GM12878 (cell line): ENCODE data around the gene C21orf58.

ENCODE experiments used
- CTCF ChIP-seq, 3 experiments: IDR thresholded peaks in 2 of 3; conservative IDR thresholded peaks in 1 of 3; 2 replicates each; pipeline ENCODE4 v1.5.1; 2011; ENCODE audit warnings: low read depth in 3 of 3, low read length in 3 of 3, mild to moderate bottlenecking in 3 of 3, control low read depth in 2 of 3, moderate library complexity in 2 of 3, inconsistent platforms in 1 of 3, mixed read lengths in 1 of 3; ENCODE audit not compliant: control insufficient read depth in 2 of 3, insufficient read depth in 1 of 3; ENCODE audit errors: extremely low read depth in 1 of 3
- EZH2 ChIP-seq: IDR thresholded peaks from 2 replicates; pipeline ENCODE4 v1.6.1; 2012; ENCODE audit warnings: low read depth, mild to moderate bottlenecking, control low read depth, inconsistent platforms, low read length, borderline replicate concordance; ENCODE audit not compliant: control insufficient read depth
- GABPA ChIP-seq: IDR thresholded peaks from 2 replicates; pipeline ENCODE4 v1.6.1; 2014; ENCODE audit warnings: antibody characterized with exemption, low read depth, mild to moderate bottlenecking, inconsistent platforms
- HDAC2 ChIP-seq: fragments of 200-600 bp; sonication (generic); IDR thresholded peaks from 2 replicates; pipeline ENCODE4 v1.6.1; 2017
- HDGF ChIP-seq: fragments of 450-650 bp; IDR thresholded peaks from 2 replicates; pipeline ENCODE4 v1.6.1; 2016; ENCODE audit warnings: antibody characterized with exemption
- NFYB ChIP-seq: IDR thresholded peaks from 2 replicates; pipeline ENCODE4 v1.6.1; 2011; ENCODE audit warnings: low read depth, mild to moderate bottlenecking, low read length, improper control_type of control experiment, moderate library complexity; ENCODE audit not compliant: insufficient read depth
- PAX8 ChIP-seq: fragments of 450-650 bp; IDR thresholded peaks from 2 replicates; pipeline ENCODE4 v1.6.1; 2017; ENCODE audit warnings: mild to moderate bottlenecking, moderate library complexity
- SMARCA5 ChIP-seq: fragments of 450-650 bp; IDR thresholded peaks from 2 replicates; pipeline ENCODE4 v1.6.1; 2017; ENCODE audit warnings: mild to moderate bottlenecking
- SMC3 ChIP-seq: IDR thresholded peaks from 2 replicates; pipeline ENCODE4 v1.6.1; 2011; ENCODE audit warnings: low read length, improper control_type of control experiment, borderline replicate concordance
- STAT3 ChIP-seq: IDR thresholded peaks from 2 replicates; pipeline ENCODE4 v1.6.1; 2011; ENCODE audit warnings: low read depth, low read length, improper control_type of control experiment
- TCF7 ChIP-seq: IDR thresholded peaks from 2 replicates; pipeline ENCODE4 v1.6.1; 2014; ENCODE audit warnings: antibody characterized with exemption, borderline replicate concordance
- YY1 ChIP-seq: IDR thresholded peaks from 2 replicates; pipeline ENCODE4 v1.6.1; 2011; ENCODE audit warnings: low read depth, mild to moderate bottlenecking, low read length
- TF ChIP-seq, protein P1 (sequence below): IDR thresholded peaks from 2 replicates; pipeline ENCODE4 v1.6.1; 2012; ENCODE audit warnings: low read depth, low read length, improper control_type of control experiment

- TF ChIP-seq, protein P1, sequence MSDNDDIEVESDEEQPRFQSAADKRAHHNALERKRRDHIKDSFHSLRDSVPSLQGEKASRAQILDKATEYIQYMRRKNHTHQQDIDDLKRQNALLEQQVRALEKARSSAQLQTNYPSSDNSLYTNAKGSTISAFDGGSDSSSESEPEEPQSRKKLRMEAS: no peak
- TF ChIP-seq SMARCA5 (no peak), CTCF (IDR thresholded peaks at IDR 0.05 in 2 of 3, conservative IDR thresholded peaks at IDR 0.05 in 1 of 3; ENCODE audit: control insufficient read depth in 2 of 3, extremely low read depth in 1 of 3, insufficient read depth in 1 of 3, low read depth in 3 of 3, low read length in 3 of 3) (no peak), TCF7 (no peak), PAX8 (no peak), EZH2 (no peak), STAT3 (no peak), YY1 (0 out of 2 replicates have a peak, but pooled peaks have one; percentile 31), HDGF (no peak), SMC3 (no peak), GABPA (no peak), HDAC2 (no peak), NFYB (no peak)
These were observed 1.1 kb downstream of the C21orf58 start for GRCh38 chr21:46322351-46323226.
